H9 (cell line): ENCODE data around the gene CRYAB. TPM values are rescaled to one million over a fixed set of nuclear protein-coding genes. Genes with fewer than 3 reads are reported as not detected.

Source experiments
- DNase-seq: peaks from one replicate; pipeline ENCODE4 v3.0.0-alpha.2; 2017
- H2AFZ ChIP-seq: one replicate; pipeline ENCODE4 v1.6.1; 2013; ENCODE audit warnings: mild to moderate bottlenecking, low read length, control low read depth, moderate library complexity
- H2AK5ac ChIP-seq: 2 replicates; pipeline ENCODE4 v1.6.1; 2013; ENCODE audit warnings: low read length, control low read depth, mixed read lengths; ENCODE audit not compliant: insufficient read length
- H2BK120ac ChIP-seq: one replicate; pipeline ENCODE4 v1.6.1; 2013; ENCODE audit warnings: low read depth, mild to moderate bottlenecking, low read length, control low read depth, inconsistent platforms; ENCODE audit not compliant: poor library complexity, severe bottlenecking
- H2BK12ac ChIP-seq: 2 replicates; pipeline ENCODE4 v1.6.1; 2013; ENCODE audit warnings: low read length, control low read depth, mixed read lengths, low read depth; ENCODE audit not compliant: insufficient read length
- H2BK15ac ChIP-seq: 2 replicates; pipeline ENCODE4 v1.6.1; 2013; ENCODE audit warnings: low read depth, low read length, control low read depth
- H2BK20ac ChIP-seq: one replicate; pipeline ENCODE4 v1.6.1; 2013; ENCODE audit warnings: low read depth, mild to moderate bottlenecking, low read length, control low read depth, inconsistent platforms; ENCODE audit not compliant: poor library complexity, severe bottlenecking
- H2BK5ac ChIP-seq: 2 replicates; pipeline ENCODE4 v1.6.1; 2013; ENCODE audit warnings: low read length, control low read depth, mixed read lengths; ENCODE audit not compliant: insufficient read length
- H3K14ac ChIP-seq: 2 replicates; pipeline ENCODE4 v1.6.1; 2013; ENCODE audit warnings: low read length, control low read depth; ENCODE audit not compliant: insufficient read depth
- H3K18ac ChIP-seq: 2 replicates; pipeline ENCODE4 v1.6.1; 2013; ENCODE audit warnings: low read depth, mild to moderate bottlenecking, mixed read lengths, low read length, control low read depth; ENCODE audit not compliant: insufficient read length
- H3K23ac ChIP-seq: 2 replicates; pipeline ENCODE4 v1.6.1; 2013; ENCODE audit warnings: low read length, control low read depth, mixed read lengths, low read depth; ENCODE audit not compliant: insufficient read length
- H3K23me2 ChIP-seq: 2 replicates; pipeline ENCODE4 v1.6.1; 2013; ENCODE audit warnings: low read depth, mild to moderate bottlenecking, mixed read lengths, low read length, control low read depth; ENCODE audit not compliant: insufficient read length, poor library complexity, severe bottlenecking
- H3K27ac ChIP-seq: 2 replicates; pipeline ENCODE4 v1.5.1; 2013; ENCODE audit warnings: low read length, control low read depth, mixed read lengths, low read depth; ENCODE audit not compliant: insufficient read length
- H3K27me3 ChIP-seq: 2 replicates; pipeline ENCODE4 v1.6.1; 2013; ENCODE audit warnings: low read length, control low read depth, inconsistent platforms; ENCODE audit not compliant: insufficient read depth
- H3K4ac ChIP-seq: 2 replicates; pipeline ENCODE4 v1.6.1; 2013; ENCODE audit warnings: low read depth, mild to moderate bottlenecking, control low read depth, inconsistent platforms, low read length, moderate library complexity
- H3K4me1 ChIP-seq: 2 replicates; pipeline ENCODE4 v1.6.1; 2013; ENCODE audit warnings: low read length, control low read depth, inconsistent platforms; ENCODE audit not compliant: insufficient read depth
- H3K4me2 ChIP-seq: 2 replicates; pipeline ENCODE4 v1.6.1; 2013; ENCODE audit warnings: low read length, control low read depth, mixed read lengths; ENCODE audit not compliant: insufficient read length, insufficient read depth
- H3K56ac ChIP-seq: 2 replicates; pipeline ENCODE4 v1.6.1; 2013; ENCODE audit warnings: low read depth, mild to moderate bottlenecking, mixed read lengths, low read length, control low read depth; ENCODE audit not compliant: insufficient read length
- H3K79me1 ChIP-seq: 2 replicates; pipeline ENCODE4 v1.6.1; 2013; ENCODE audit warnings: low read depth, mild to moderate bottlenecking, moderate library complexity, low read length, control low read depth, inconsistent platforms; ENCODE audit not compliant: insufficient read depth, poor library complexity, severe bottlenecking
- H3K79me2 ChIP-seq: 2 replicates; pipeline ENCODE4 v1.6.1; 2013; ENCODE audit warnings: low read length, control low read depth, inconsistent platforms; ENCODE audit not compliant: insufficient read depth
- H3K9ac ChIP-seq: 2 replicates; pipeline ENCODE4 v1.6.1; 2013; ENCODE audit warnings: low read length, control low read depth, mixed read lengths; ENCODE audit not compliant: insufficient read length; ENCODE audit errors: extremely low read depth
- H3K9me3 ChIP-seq: one replicate; pipeline ENCODE4 v1.6.1; 2013; ENCODE audit warnings: low read depth, low read length, inconsistent platforms; ENCODE audit not compliant: control insufficient read depth
- H3T11ph ChIP-seq: one replicate; pipeline ENCODE4 v1.6.1; 2013; ENCODE audit warnings: mild to moderate bottlenecking, low read length, control low read depth, inconsistent platforms
- H4K20me1 ChIP-seq: one replicate; pipeline ENCODE4 v1.6.1; 2013; ENCODE audit not compliant: control insufficient read depth, insufficient read length, insufficient read depth
- H4K5ac ChIP-seq: 2 replicates; pipeline ENCODE4 v1.6.1; 2013; ENCODE audit warnings: low read depth, mild to moderate bottlenecking, mixed read lengths, low read length, control low read depth; ENCODE audit not compliant: insufficient read length
- H4K8ac ChIP-seq: replicated peaks from 2 replicates; pipeline ENCODE4 v1.6.1; 2013; ENCODE audit warnings: low read length, control low read depth, mixed read lengths, low read depth; ENCODE audit not compliant: insufficient read length
- H4K91ac ChIP-seq: 2 replicates; pipeline ENCODE4 v1.6.1; 2013; ENCODE audit warnings: low read depth, mild to moderate bottlenecking, moderate library complexity, mixed read lengths, low read length, control low read depth; ENCODE audit not compliant: insufficient read length
- H3K27ac Mint-ChIP-seq, 3 experiments: 2 replicates in 2 of 3; 3 replicates in 1 of 3; pipeline ENCODE4 v1.8.0; 2020 to 2021; ENCODE audit warnings: mixed read lengths in 3 of 3, mild to moderate bottlenecking in 1 of 3, moderate library complexity in 1 of 3
- H3K27me3 Mint-ChIP-seq: 2 replicates; pipeline ENCODE4 v1.8.0; 2021; ENCODE audit warnings: low read depth, mild to moderate bottlenecking, moderate library complexity, mixed read lengths
- H3K36me3 Mint-ChIP-seq, 3 experiments: 2 replicates in 2 of 3; 3 replicates in 1 of 3; pipeline ENCODE4 v1.8.0; 2020 to 2021; ENCODE audit warnings: low read depth in 3 of 3, mixed read lengths in 3 of 3; ENCODE audit not compliant: insufficient read depth in 1 of 3
- H3K4me1 Mint-ChIP-seq, 2 experiments: 2 replicates each; pipeline ENCODE4 v1.8.0; 2020; ENCODE audit warnings: mixed read lengths in 2 of 2
- H3K4me3 Mint-ChIP-seq, 2 experiments: 2 replicates in 1 of 2; 3 replicates in 1 of 2; pipeline ENCODE4 v1.8.0; 2020 to 2021; ENCODE audit warnings: mild to moderate bottlenecking in 2 of 2, mixed read lengths in 2 of 2, moderate library complexity in 1 of 2
- H3K9me3 Mint-ChIP-seq, 2 experiments: 2 replicates in 1 of 2; 3 replicates in 1 of 2; pipeline ENCODE4 v1.8.0; 2020; ENCODE audit warnings: mild to moderate bottlenecking in 2 of 2, mixed read lengths in 2 of 2, moderate library complexity in 1 of 2
- CTCF ChIP-seq: fragments of 200-600 bp; sonication (generic); conservative IDR thresholded peaks from 3 replicates; pipeline ENCODE4 v1.8.0; 2021; ENCODE audit warnings: antibody characterized with exemption, mild to moderate bottlenecking
- WGBS: extraction: QIAGEN DNeasy Blood & Tissue Kit; methylation state at CpG from one replicate; pipeline ENCODE4 v1.1.7; 2013; ENCODE audit warnings: missing lambda C conversion rate, low lambda C conversion rate, mixed read lengths; ENCODE audit not compliant: insufficient read length; ENCODE audit errors: extremely low coverage; 5-methylcytosine and 5-hydroxymethylcytosine counted together
- total RNA-seq: library from RNA; stranded (reverse); gene quantifications from 2 replicates; pipeline ENCODE4 v1.2.1, GENCODE V29; 2021

The CRYAB gene
- total RNA-seq, 1 experiment from 2014 or later = not detected

- no peak overlapping the region for H3K56ac ChIP-seq
- H4K5ac ChIP-seq = no peak overlapping the region
- no peak overlapping the region for H2BK12ac ChIP-seq
- H3K4ac ChIP-seq = no peak overlapping the region
- H3K4me1 Mint-ChIP-seq = peaks cover 16 to 30% of the 10 kb centered on the region in 2 experiments
- H3K27me3 ChIP-seq = no peaks in the 10 kb centered on the region
- H3K18ac ChIP-seq = no peak overlapping the region
- no peak overlapping the region for H3K9ac ChIP-seq
- H4K91ac ChIP-seq = no peak overlapping the region
- no peaks in the 10 kb centered on the region for H3K23me2 ChIP-seq
- H3K4me2 ChIP-seq = no peak overlapping the region
- H3K27me3 Mint-ChIP-seq = no peaks in the 10 kb centered on the region
- H3K4me1 ChIP-seq = 0 out of 2 replicates have a peak, but pooled peaks cover 2% of the 10 kb centered on the region
- no peak overlapping the region for H2BK5ac ChIP-seq
- 0 out of 5 replicates have a peak, but pooled peaks cover 0 to 2% of the 10 kb centered on the region in 2 experiments for H3K9me3 Mint-ChIP-seq
- H4K20me1 ChIP-seq = no peaks in the 10 kb centered on the region
- H3K23ac ChIP-seq = no peak overlapping the region
- no CpG with 5 or more reads among the region's 5 CpGs for WGBS
- H3K9me3 ChIP-seq = no peaks in the 10 kb centered on the region
- no peaks in the 10 kb centered on the region for H3K79me1 ChIP-seq
- H3T11ph ChIP-seq = no peak overlapping the region
- no peak for TF ChIP-seq CTCF
- H2AK5ac ChIP-seq = no peak overlapping the region
- no peak overlapping the region for H2BK20ac ChIP-seq
- no peak overlapping the region for H2BK15ac ChIP-seq
- no peak overlapping the region for H3K27ac Mint-ChIP-seq
- H3K36me3 Mint-ChIP-seq = no peaks in the 10 kb centered on the region; a peak in 1 of 7 replicates
- H3K79me2 ChIP-seq = no peaks in the 10 kb centered on the region
- no peak overlapping the region for H2BK120ac ChIP-seq
- no peak overlapping the region for H3K27ac ChIP-seq
- H3K4me3 Mint-ChIP-seq = no peak overlapping the region
- no peak overlapping the region for H4K8ac ChIP-seq
- no peak overlapping the region for H2AFZ ChIP-seq
- H3K14ac ChIP-seq = no peak overlapping the region
- DNase-seq = no peak
Observed at GRCh38 chr11:111909378-111909777, 2.2 kb downstream of the CRYAB start.
